Duodenal mucosa (tissue), 2 donors: Measurements from ENCODE around the gene YJEFN3.

Experiments
- H3K27ac ChIP-seq: one replicate; pipeline ENCODE4 v1.7.0; 2013; ENCODE audit warnings: low read depth, low read length
- H3K27me3 ChIP-seq, 2 donors: one replicate each; pipeline ENCODE4 v1.7.0; 2013; ENCODE audit warnings: low read length in 2 of 2, control low read depth in 1 of 2; ENCODE audit not compliant: insufficient read depth in 2 of 2, control insufficient read depth in 1 of 2
- H3K36me3 ChIP-seq, 2 donors: one replicate each; pipeline ENCODE4 v1.7.0; 2013; ENCODE audit warnings: low read length in 2 of 2, control low read depth in 1 of 2; ENCODE audit not compliant: insufficient read depth in 2 of 2, control insufficient read depth in 1 of 2
- H3K4me1 ChIP-seq, 2 donors: one replicate each; pipeline ENCODE4 v1.7.0; 2013; ENCODE audit warnings: low read length in 2 of 2, control low read depth in 1 of 2; ENCODE audit not compliant: insufficient read depth in 2 of 2, control insufficient read depth in 1 of 2
- H3K4me3 ChIP-seq, 2 donors: one replicate each; pipeline ENCODE4 v1.7.0; 2013; ENCODE audit warnings: low read length in 2 of 2, low read depth in 1 of 2
- H3K9ac ChIP-seq, 2 donors: one replicate each; pipeline ENCODE4 v1.7.0; 2013; ENCODE audit warnings: low read length in 2 of 2, low read depth in 1 of 2
- H3K9me3 ChIP-seq, 2 donors: one replicate each; pipeline ENCODE4 v1.7.0; 2013; ENCODE audit warnings: low read length in 2 of 2, control low read depth in 1 of 2; ENCODE audit not compliant: control insufficient read depth in 1 of 2

The YJEFN3 gene

GRCh38 chr19:19554074-19555023, 25.6 kb downstream of the YJEFN3 start:
- H3K27me3 ChIP-seq: peaks cover 0 to 4% of the 10 kb centered on the region in 2 donors
- no peaks in the 10 kb centered on the region for H3K9me3 ChIP-seq
- H3K36me3 ChIP-seq: no peaks in the 10 kb centered on the region
- H3K9ac ChIP-seq: no peak overlapping the region
- no peaks in the 10 kb centered on the region for H3K4me1 ChIP-seq
- H3K4me3 ChIP-seq: no peak overlapping the region
- H3K27ac ChIP-seq: no peak overlapping the region

GRCh38 chr19:19558055-19558454, 29.3 kb downstream of the YJEFN3 start:
- Histone ChIP-seq H3K4me1 (no peaks in the 10 kb centered on the region), H3K9ac (no peak overlapping the region), H3K4me3 (no peak overlapping the region), H3K27me3 (no peaks in the 10 kb centered on the region), H3K9me3 (no peaks in the 10 kb centered on the region), H3K36me3 (no peaks in the 10 kb centered on the region), H3K27ac (no peak overlapping the region)

GRCh38 chr19:19558636-19559035, 29.9 kb downstream of the YJEFN3 start:
- H3K27ac ChIP-seq: no peak overlapping the region

GRCh38 chr19:19559931-19560330, 31.2 kb downstream of the YJEFN3 start:
- no peak overlapping the region for H3K9ac ChIP-seq
- H3K27me3 ChIP-seq: no peaks in the 10 kb centered on the region
- H3K27ac ChIP-seq: no peak overlapping the region
- H3K36me3 ChIP-seq: no peaks in the 10 kb centered on the region
- no peaks in the 10 kb centered on the region for H3K9me3 ChIP-seq
- no peak overlapping the region for H3K4me3 ChIP-seq
- no peaks in the 10 kb centered on the region for H3K4me1 ChIP-seq

More at GRCh38 chr19:19558636-19559035, 29.9 kb downstream of the YJEFN3 start:
- H3K9me3 ChIP-seq: no peaks in the 10 kb centered on the region
- H3K4me3 ChIP-seq: no peak overlapping the region
- no peaks in the 10 kb centered on the region for H3K36me3 ChIP-seq
- H3K27me3 ChIP-seq: no peaks in the 10 kb centered on the region
- H3K4me1 ChIP-seq: no peaks in the 10 kb centered on the region
- no peak overlapping the region for H3K9ac ChIP-seq

- no peaks in the 10 kb centered on the region for H3K9me3 ChIP-seq
- H3K4me3 ChIP-seq: no peak overlapping the region
- H3K9ac ChIP-seq: no peak overlapping the region
- no peaks in the 10 kb centered on the region for H3K36me3 ChIP-seq
- no peaks in the 10 kb centered on the region for H3K27me3 ChIP-seq
- no peak overlapping the region for H3K27ac ChIP-seq
- peaks cover 0 to 4% of the 10 kb centered on the region in 2 donors for H3K4me1 ChIP-seq
These were observed 33.4 kb downstream of the YJEFN3 start for GRCh38 chr19:19561946-19562664.

GRCh38 chr19:19562665-19563347, 34.1 kb downstream of the YJEFN3 start:
- no peak overlapping the region for H3K27ac ChIP-seq
- H3K27me3 ChIP-seq: no peaks in the 10 kb centered on the region
- H3K4me3 ChIP-seq: no peak overlapping the region
- H3K36me3 ChIP-seq: no peaks in the 10 kb centered on the region
- H3K4me1 ChIP-seq: peaks cover 0 to 4% of the 10 kb centered on the region in 2 donors
- no peaks in the 10 kb centered on the region for H3K9me3 ChIP-seq
- no peak overlapping the region for H3K9ac ChIP-seq

- Histone ChIP-seq H3K27me3 (no peaks in the 10 kb centered on the region), H3K27ac (no peak overlapping the region), H3K36me3 (no peaks in the 10 kb centered on the region), H3K9me3 (no peaks in the 10 kb centered on the region), H3K9ac (no peak overlapping the region), H3K4me3 (no peak overlapping the region), H3K4me1 (peaks cover 0 to 4% of the 10 kb centered on the region in 2 donors)
These were observed 34.7 kb downstream of the YJEFN3 start for GRCh38 chr19:19563348-19563848.

GRCh38 chr19:19566306-19566705, 37.6 kb downstream of the YJEFN3 start:
- H3K9me3 ChIP-seq: no peaks in the 10 kb centered on the region
- H3K4me3 ChIP-seq: no peak overlapping the region
- H3K9ac ChIP-seq: no peak overlapping the region
- no peaks in the 10 kb centered on the region for H3K36me3 ChIP-seq
- no peak overlapping the region for H3K27ac ChIP-seq
- no peaks in the 10 kb centered on the region for H3K27me3 ChIP-seq
- peaks cover 0 to 4% of the 10 kb centered on the region in 2 donors for H3K4me1 ChIP-seq

GRCh38 chr19:19567391-19567790, 38.7 kb downstream of the YJEFN3 start:
- H3K4me1 ChIP-seq: peaks cover 0 to 4% of the 10 kb centered on the region in 2 donors
- H3K4me3 ChIP-seq: no peak overlapping the region
- H3K9me3 ChIP-seq: no peaks in the 10 kb centered on the region
- no peaks in the 10 kb centered on the region for H3K36me3 ChIP-seq
- no peaks in the 10 kb centered on the region for H3K27me3 ChIP-seq
- H3K27ac ChIP-seq: no peak overlapping the region
- H3K9ac ChIP-seq: no peak overlapping the region
